HUES64 (cell line): Measurements from ENCODE around the gene NR1D2.
"Not testable (repeated sequence)": the region's sequence is repeated elsewhere in the genome, so short reads cannot be mapped to it uniquely, and the experiment has no call there.

Source experiments
- H3K27ac ChIP-seq: 2 replicates; pipeline ENCODE4 v1.7.0; 2013; ENCODE audit warnings: low read depth, low read length, inconsistent platforms
- H3K27me3 ChIP-seq: 2 replicates; pipeline ENCODE4 v1.6.1; 2013; ENCODE audit warnings: mild to moderate bottlenecking, low read length; ENCODE audit not compliant: insufficient read depth
- H3K36me3 ChIP-seq: 2 replicates; pipeline ENCODE4 v1.6.1; 2013; ENCODE audit warnings: mild to moderate bottlenecking, low read length; ENCODE audit not compliant: insufficient read depth
- H3K4me1 ChIP-seq: 2 replicates; pipeline ENCODE4 v1.6.1; 2013; ENCODE audit warnings: mild to moderate bottlenecking, low read length, moderate library complexity; ENCODE audit not compliant: insufficient read depth
- H3K4me3 ChIP-seq: 2 replicates; pipeline ENCODE4 v1.5.1; 2013; ENCODE audit warnings: mild to moderate bottlenecking, low read length, moderate library complexity
- H3K9ac ChIP-seq: 2 replicates; pipeline ENCODE4 v1.6.1; 2013; ENCODE audit warnings: mild to moderate bottlenecking, low read depth, low read length
- H3K9me3 ChIP-seq: 2 replicates; pipeline ENCODE4 v1.6.1; 2013; ENCODE audit warnings: low read depth, low read length; ENCODE audit not compliant: insufficient read depth
- WGBS: fragments of 150-250, 120-280 bp; methylation state at CpG from one replicate; pipeline ENCODE4 v1.1.7; 2013; ENCODE audit warnings: missing lambda C conversion rate; 5-methylcytosine and 5-hydroxymethylcytosine counted together

The NR1D2 gene

GRCh38 chr3:24005669-24006068, 60.6 kb downstream of the NR1D2 start:
- Histone ChIP-seq H3K4me3 (no peak overlapping the region), H3K9me3 (no peaks in the 10 kb centered on the region), H3K27me3 (no peaks in the 10 kb centered on the region), H3K36me3 (no peaks in the 10 kb centered on the region), H3K27ac (no peak overlapping the region), H3K4me1 (no peaks in the 10 kb centered on the region), H3K9ac (no peak overlapping the region)
- 95% methylated on average over 8 of the region's 8 CpGs for WGBS

GRCh38 chr3:24010834-24011233, 65.7 kb downstream of the NR1D2 start:
- WGBS, result 94% methylated on average over 8 of the region's 8 CpGs
- H3K4me1 ChIP-seq, H3K9me3 ChIP-seq, H3K4me3 ChIP-seq, H3K36me3 ChIP-seq, H3K27me3 ChIP-seq, H3K27ac ChIP-seq, H3K9ac ChIP-seq: not testable (repeated sequence)

GRCh38 chr3:24012589-24013269, 67.6 kb downstream of the NR1D2 start:
- Histone ChIP-seq H3K9ac (no peak overlapping the region), H3K4me3 (no peak overlapping the region), H3K36me3 (no peaks in the 10 kb centered on the region), H3K9me3 (no peaks in the 10 kb centered on the region), H3K4me1 (no peaks in the 10 kb centered on the region), H3K27me3 (no peaks in the 10 kb centered on the region), H3K27ac (no peak overlapping the region)
- WGBS, result 79% methylated on average over 2 of the region's 2 CpGs

- Histone ChIP-seq H3K9me3 (no peaks in the 10 kb centered on the region), H3K27me3 (no peaks in the 10 kb centered on the region), H3K27ac (no peak overlapping the region), H3K36me3 (no peaks in the 10 kb centered on the region), H3K4me1 (no peaks in the 10 kb centered on the region), H3K9ac (no peak overlapping the region), H3K4me3 (no peak overlapping the region)
Observed at GRCh38 chr3:24017305-24017704, 72.2 kb downstream of the NR1D2 start.

- Histone ChIP-seq H3K27ac (no peak overlapping the region), H3K4me1 (no peaks in the 10 kb centered on the region), H3K36me3 (no peaks in the 10 kb centered on the region), H3K9ac (no peak overlapping the region), H3K9me3 (no peaks in the 10 kb centered on the region), H3K4me3 (no peak overlapping the region), H3K27me3 (no peaks in the 10 kb centered on the region)
- WGBS, result 92% methylated on average over 26 of the region's 26 CpGs
Observed at GRCh38 chr3:24018784-24019570, 73.9 kb downstream of the NR1D2 start.

GRCh38 chr3:24019585-24019984, 74.5 kb downstream of the NR1D2 start:
- H3K27me3 ChIP-seq, result no peaks in the 10 kb centered on the region
- WGBS, result 90% methylated on average over 4 of the region's 4 CpGs
- no peak overlapping the region for H3K9ac ChIP-seq

GRCh38 chr3:24020036-24020691, 75.1 kb downstream of the NR1D2 start:
- H3K27me3 ChIP-seq, result no peaks in the 10 kb centered on the region
- H3K4me3 ChIP-seq, result no peak overlapping the region
- no peaks in the 10 kb centered on the region for H3K36me3 ChIP-seq
- 96% methylated on average over 20 of the region's 20 CpGs for WGBS
- H3K4me1 ChIP-seq, result no peaks in the 10 kb centered on the region
- H3K9me3 ChIP-seq, result no peaks in the 10 kb centered on the region
- no peak overlapping the region for H3K9ac ChIP-seq
- H3K27ac ChIP-seq, result no peak overlapping the region

More at GRCh38 chr3:24019585-24019984, 74.5 kb downstream of the NR1D2 start:
- H3K9me3 ChIP-seq, result no peaks in the 10 kb centered on the region
- H3K27ac ChIP-seq, result no peak overlapping the region
- no peaks in the 10 kb centered on the region for H3K4me1 ChIP-seq
- H3K4me3 ChIP-seq, result no peak overlapping the region
- H3K36me3 ChIP-seq, result no peaks in the 10 kb centered on the region

- Histone ChIP-seq H3K27ac (no peak overlapping the region), H3K4me3 (no peak overlapping the region), H3K27me3 (no peaks in the 10 kb centered on the region), H3K36me3 (no peaks in the 10 kb centered on the region), H3K4me1 (no peaks in the 10 kb centered on the region), H3K9ac (no peak overlapping the region), H3K9me3 (no peaks in the 10 kb centered on the region)
- 97% methylated on average over 3 of the region's 3 CpGs for WGBS
Observed at GRCh38 chr3:24023197-24023596, 78.1 kb downstream of the NR1D2 start.

GRCh38 chr3:24025805-24026204, 80.7 kb downstream of the NR1D2 start:
- WGBS, result 99% methylated on average over 3 of the region's 3 CpGs
- Histone ChIP-seq H3K4me3 (no peak overlapping the region), H3K27ac (no peak overlapping the region), H3K9ac (no peak overlapping the region), H3K4me1 (no peaks in the 10 kb centered on the region), H3K27me3 (no peaks in the 10 kb centered on the region), H3K9me3 (no peaks in the 10 kb centered on the region), H3K36me3 (no peaks in the 10 kb centered on the region)

- not testable (repeated sequence) for H3K27me3 ChIP-seq, H3K9me3 ChIP-seq, H3K9ac ChIP-seq, H3K4me3 ChIP-seq, H3K27ac ChIP-seq, H3K4me1 ChIP-seq, H3K36me3 ChIP-seq
- 88% methylated on average over 3 of the region's 4 CpGs for WGBS
Observed at GRCh38 chr3:24026665-24027064, 81.6 kb downstream of the NR1D2 start.

GRCh38 chr3:24027946-24028345, 82.9 kb downstream of the NR1D2 start:
- Histone ChIP-seq H3K36me3 (no peaks in the 10 kb centered on the region), H3K27me3 (no peaks in the 10 kb centered on the region), H3K4me1 (no peaks in the 10 kb centered on the region), H3K27ac (no peak overlapping the region), H3K4me3 (no peak overlapping the region), H3K9ac (no peak overlapping the region), H3K9me3 (no peaks in the 10 kb centered on the region)
- WGBS, result 95% methylated on average over 2 of the region's 3 CpGs
